NB4 (cell line): ENCODE data around the gene ADGRB3.

Source experiments
- DNase-seq: peaks from one replicate; pipeline ENCODE4 v3.0.0; 2010; ENCODE audit warnings: low read depth
- H3K4me3 ChIP-seq: one replicate; pipeline ENCODE4 v1.5.1; 2011; ENCODE audit warnings: mild to moderate bottlenecking, low read depth, low read length, moderate library complexity
- MYC ChIP-seq: IDR thresholded peaks from 2 replicates; pipeline ENCODE4 v1.6.1; 2011; ENCODE audit warnings: low read depth, low read length
- POLR2A ChIP-seq: IDR thresholded peaks from 2 replicates; pipeline ENCODE4 v1.6.1; 2011; ENCODE audit warnings: mild to moderate bottlenecking; ENCODE audit not compliant: insufficient read length; ENCODE audit errors: extremely low read depth
- TF ChIP-seq, protein P1 (sequence below): IDR thresholded peaks from 2 replicates; pipeline ENCODE4 v1.6.1; 2011; ENCODE audit warnings: low read depth, low read length
- TF ChIP-seq, protein P2 (sequence below): IDR thresholded peaks from one replicate; pipeline ENCODE4 v1.5.1; 2012; ENCODE audit warnings: low read depth, low read length

Gene ADGRB3

DNA sequence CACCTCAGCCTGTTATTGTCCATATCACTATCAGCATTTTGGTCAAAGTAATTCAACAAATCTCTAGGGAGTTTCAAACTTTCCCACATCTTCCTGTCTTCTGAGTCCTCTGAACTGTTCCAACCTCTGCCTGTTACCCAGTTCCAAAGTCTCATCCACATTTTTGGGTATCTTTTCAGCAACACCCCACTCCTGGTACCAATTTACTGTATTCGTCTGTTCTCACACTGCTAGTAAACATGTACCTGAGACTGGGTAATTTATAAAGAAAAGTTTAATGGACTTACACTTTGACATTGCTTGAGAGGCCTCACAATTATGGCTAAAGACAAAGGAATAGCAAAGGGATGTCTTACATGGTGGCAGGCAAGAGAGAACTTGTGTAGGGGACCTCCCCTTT, 224.2 kb downstream of the ADGRB3 start:
- TF ChIP-seq MYC = no peak
- TF ChIP-seq, protein P1, sequence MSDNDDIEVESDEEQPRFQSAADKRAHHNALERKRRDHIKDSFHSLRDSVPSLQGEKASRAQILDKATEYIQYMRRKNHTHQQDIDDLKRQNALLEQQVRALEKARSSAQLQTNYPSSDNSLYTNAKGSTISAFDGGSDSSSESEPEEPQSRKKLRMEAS = no peak
- TF ChIP-seq, protein P2, sequence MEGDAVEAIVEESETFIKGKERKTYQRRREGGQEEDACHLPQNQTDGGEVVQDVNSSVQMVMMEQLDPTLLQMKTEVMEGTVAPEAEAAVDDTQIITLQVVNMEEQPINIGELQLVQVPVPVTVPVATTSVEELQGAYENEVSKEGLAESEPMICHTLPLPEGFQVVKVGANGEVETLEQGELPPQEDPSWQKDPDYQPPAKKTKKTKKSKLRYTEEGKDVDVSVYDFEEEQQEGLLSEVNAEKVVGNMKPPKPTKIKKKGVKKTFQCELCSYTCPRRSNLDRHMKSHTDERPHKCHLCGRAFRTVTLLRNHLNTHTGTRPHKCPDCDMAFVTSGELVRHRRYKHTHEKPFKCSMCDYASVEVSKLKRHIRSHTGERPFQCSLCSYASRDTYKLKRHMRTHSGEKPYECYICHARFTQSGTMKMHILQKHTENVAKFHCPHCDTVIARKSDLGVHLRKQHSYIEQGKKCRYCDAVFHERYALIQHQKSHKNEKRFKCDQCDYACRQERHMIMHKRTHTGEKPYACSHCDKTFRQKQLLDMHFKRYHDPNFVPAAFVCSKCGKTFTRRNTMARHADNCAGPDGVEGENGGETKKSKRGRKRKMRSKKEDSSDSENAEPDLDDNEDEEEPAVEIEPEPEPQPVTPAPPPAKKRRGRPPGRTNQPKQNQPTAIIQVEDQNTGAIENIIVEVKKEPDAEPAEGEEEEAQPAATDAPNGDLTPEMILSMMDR = no peak
- no peak for DNase-seq
- H3K4me3 ChIP-seq = no peak overlapping the region

DNA sequence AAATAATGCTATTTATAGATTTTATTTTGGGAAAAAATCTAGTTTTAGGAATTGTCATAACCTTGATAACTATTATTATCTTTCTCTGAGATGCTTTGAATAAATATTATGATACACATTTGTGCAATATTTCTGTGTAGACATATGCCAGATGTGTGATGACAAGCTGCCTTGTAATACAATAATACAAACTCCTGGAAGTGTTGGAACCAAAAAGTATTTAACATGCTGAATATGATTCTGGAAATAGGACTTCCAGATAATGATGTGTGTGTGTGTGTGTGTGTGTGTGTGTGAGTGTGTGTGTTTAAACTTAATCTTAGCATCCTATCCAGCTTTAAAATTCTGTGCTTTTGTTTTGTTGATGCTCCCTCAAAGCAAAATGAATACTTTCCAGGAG, 233.6 kb downstream of the ADGRB3 start:
- no peak for DNase-seq
- TF ChIP-seq, protein P2 = no peak
- TF ChIP-seq MYC (no peak), POLR2A (no peak)
- TF ChIP-seq, protein P1 = no peak
- H3K4me3 ChIP-seq = no peak overlapping the region

DNA sequence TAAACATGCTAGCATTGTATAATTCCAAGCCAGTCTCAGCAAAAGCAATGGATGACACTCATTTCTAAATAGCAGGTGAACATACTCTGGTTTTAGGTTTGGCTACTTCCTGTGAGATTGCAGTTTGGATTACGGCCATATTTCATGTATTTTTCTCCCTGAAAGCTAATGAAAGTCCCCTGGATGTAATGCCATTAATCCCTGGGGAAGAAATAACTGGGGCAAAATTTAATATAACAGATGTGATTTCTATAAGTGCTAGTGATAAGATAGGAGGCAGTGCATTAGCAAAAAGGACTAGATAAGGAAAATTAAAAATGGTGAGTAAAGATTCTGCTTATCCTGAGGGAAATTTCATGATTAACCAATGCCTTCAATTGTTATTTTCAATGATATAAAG, 238.2 kb downstream of the ADGRB3 start:
- DNase-seq = no peak
- H3K4me3 ChIP-seq = no peak overlapping the region
- TF ChIP-seq, protein P2 = no peak
- TF ChIP-seq MYC (no peak), POLR2A (no peak)
- TF ChIP-seq, protein P1 = no peak

DNA sequence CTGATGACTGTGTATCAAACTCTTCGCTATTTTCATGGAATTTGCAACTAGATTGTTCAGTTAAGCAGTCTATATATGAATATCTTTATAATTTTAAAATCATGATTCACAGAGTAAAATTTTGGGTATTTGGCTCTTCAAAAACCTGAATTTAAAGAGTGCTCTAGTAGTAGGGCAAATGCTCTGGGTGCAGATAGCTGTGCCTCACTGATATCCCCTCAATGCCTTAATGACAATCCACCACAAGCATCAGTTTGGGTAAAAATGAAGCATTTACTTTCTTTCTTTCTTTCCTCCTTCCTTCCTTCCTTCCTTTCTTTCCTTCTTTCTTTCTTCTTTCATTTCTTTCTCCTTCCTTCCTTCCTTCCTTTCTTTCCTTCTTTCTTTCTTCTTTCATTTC, 239.7 kb downstream of the ADGRB3 start:
- no peak for TF ChIP-seq POLR2A
- TF ChIP-seq, protein P1 = no peak
- DNase-seq = no peak
- no peak overlapping the region for H3K4me3 ChIP-seq

DNA sequence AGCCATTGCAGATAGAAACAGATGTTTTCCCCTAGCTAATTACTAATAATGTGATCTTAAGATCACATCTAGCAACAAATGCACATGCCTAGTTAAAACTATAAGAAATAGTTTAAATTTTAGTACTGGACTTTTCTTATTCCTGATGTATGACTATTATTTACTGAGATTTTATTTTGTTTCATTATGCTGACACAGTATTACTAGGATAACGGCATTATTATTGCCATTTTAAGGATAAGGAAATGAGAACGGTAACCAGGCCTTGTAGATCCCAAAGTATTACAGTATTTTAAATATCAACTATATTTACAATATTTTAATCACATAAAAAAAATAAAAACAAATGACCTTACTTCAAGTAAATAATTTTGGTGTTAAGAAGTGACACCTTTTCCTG, 240.3 kb downstream of the ADGRB3 start:
- no peak for DNase-seq
- H3K4me3 ChIP-seq = no peak overlapping the region
- TF ChIP-seq POLR2A = no peak
- TF ChIP-seq, protein P1 = no peak
- TF ChIP-seq, protein P2 = no peak
- no peak for TF ChIP-seq MYC

DNA sequence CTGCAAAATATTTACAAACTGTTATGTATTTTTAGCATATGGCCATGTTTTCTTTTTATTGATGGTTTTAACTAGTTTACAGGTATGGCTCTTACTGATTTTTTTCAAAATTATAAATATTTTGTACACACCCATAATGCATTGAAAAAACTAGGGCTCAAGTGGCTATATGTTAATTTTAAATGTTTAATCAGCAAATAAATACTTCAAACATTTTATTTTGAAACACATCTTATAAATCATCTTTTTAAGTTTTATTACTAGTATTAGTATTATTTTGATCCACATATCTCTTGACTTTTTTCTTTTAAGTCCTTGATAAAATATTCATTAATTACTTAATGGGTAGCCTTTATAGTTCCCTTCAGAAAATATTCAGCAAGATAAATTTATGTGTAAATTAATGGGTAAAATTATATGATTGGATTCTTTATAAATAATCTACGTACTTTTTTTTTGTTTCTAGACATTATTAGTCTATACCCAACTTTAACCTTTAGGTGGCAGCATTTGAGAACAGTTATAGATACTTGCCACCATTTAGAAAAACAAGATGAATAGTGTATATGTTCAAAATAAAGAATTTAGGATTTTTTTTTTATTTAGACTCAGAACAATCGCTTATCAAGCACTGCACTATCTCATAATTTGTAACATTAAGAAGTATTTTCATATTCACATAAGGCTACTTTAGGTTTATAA, 241.9 kb downstream of the ADGRB3 start:
- no peak overlapping the region for H3K4me3 ChIP-seq
- peak; percentile 30 for DNase-seq
- TF ChIP-seq POLR2A = no peak
